GM12872 (cell line): Measurements from ENCODE around the gene BRINP3.

Experiments
- CTCF ChIP-seq: IDR thresholded peaks from 3 replicates; pipeline ENCODE4 v1.5.1; 2011; ENCODE audit warnings: low read depth, mild to moderate bottlenecking, low read length, moderate library complexity; ENCODE audit not compliant: insufficient read depth

Gene BRINP3

GRCh38 chr1:190413142-190413541 lies 64.5 kb downstream of the BRINP3 start:
- no peak for TF ChIP-seq CTCF

GRCh38 chr1:190403402-190403801 lies 74.3 kb downstream of the BRINP3 start:
- no peak for TF ChIP-seq CTCF

- TF ChIP-seq CTCF, result no peak
Measured at GRCh38 chr1:190399233-190399632, 78.4 kb downstream of the BRINP3 start.

GRCh38 chr1:190391582-190391981 lies 86.1 kb downstream of the BRINP3 start:
- no peak for TF ChIP-seq CTCF

GRCh38 chr1:190377991-190378390 lies 99.7 kb downstream of the BRINP3 start:
- TF ChIP-seq CTCF, result no peak

GRCh38 chr1:190377294-190377693 lies 100.4 kb downstream of the BRINP3 start:
- no peak for TF ChIP-seq CTCF

GRCh38 chr1:190376044-190376443 lies 101.6 kb downstream of the BRINP3 start:
- TF ChIP-seq CTCF, result no peak
